Measurements from ENCODE around the gene DOCK11. TPM values are rescaled to one million over a fixed set of nuclear protein-coding genes. Genes with fewer than 3 reads are reported as not detected.
"Not testable (repeated sequence)": the region's sequence is repeated elsewhere in the genome, so short reads cannot be mapped to it uniquely, and the experiment has no call there.

DOCK11 gene
- total RNA-seq, 2 experiments from 2014 or later = 32.8 to 34.8 TPM

- intact Hi-C loops (cut with micrococcal nuclease) = loop anchor here (1.0 kb wide), 1 partner anchor 115 kb away; no protein-coding TSS in a partner anchor
- CTCF ChIA-PET = interaction anchor here (0.9 kb wide), 1 partner anchor 115 kb away, joined by 3 read pairs; no protein-coding TSS in a partner anchor
- not testable (repeated sequence) for H3K4me1 Mint-ChIP-seq (ENCODE audit: low read depth); H3K36me3 Mint-ChIP-seq (ENCODE audit: low read depth); DNase-seq; H3K9me3 Mint-ChIP-seq; H3K27me3 Mint-ChIP-seq (ENCODE audit: low read depth); H3K27ac Mint-ChIP-seq; H3K4me3 Mint-ChIP-seq
Observed at GRCh38 chrX:118486693-118487092, 8.9 kb upstream of the DOCK11 start.

GRCh38 chrX:118493016-118493415 lies 2.6 kb upstream of the DOCK11 start:
- H3K9me3 Mint-ChIP-seq = no peaks in the 10 kb centered on the region
- H3K4me1 Mint-ChIP-seq (ENCODE audit: low read depth) = peaks cover 3% of the 10 kb centered on the region
- H3K27me3 Mint-ChIP-seq (ENCODE audit: low read depth) = no peaks in the 10 kb centered on the region
- CTCF ChIA-PET = no interaction called here
- H3K36me3 Mint-ChIP-seq (ENCODE audit: low read depth) = no peaks in the 10 kb centered on the region
- DNase-seq = no peak
- intact Hi-C loops (cut with micrococcal nuclease) = no loop called here
- H3K27ac Mint-ChIP-seq = no peak overlapping the region
- H3K4me3 Mint-ChIP-seq = no peak overlapping the region

- CTCF ChIA-PET = no interaction called here
- Mint-ChIP-seq H3K27ac (no peak overlapping the region), H3K36me3 (ENCODE audit: low read depth) (no peaks in the 10 kb centered on the region), H3K9me3 (no peaks in the 10 kb centered on the region), H3K27me3 (ENCODE audit: low read depth) (no peaks in the 10 kb centered on the region), H3K4me1 (ENCODE audit: low read depth) (peaks cover 7% of the 10 kb centered on the region), H3K4me3 (no peak overlapping the region)
- no peak for DNase-seq
- intact Hi-C loops (cut with micrococcal nuclease) = loop anchor here (2.0 kb wide), 1 partner anchor 67 kb away; no protein-coding TSS in a partner anchor
Observed at GRCh38 chrX:118493653-118494297, 1.8 kb upstream of the DOCK11 start.

GRCh38 chrX:118495958-118496762 lies 545 bp downstream of the DOCK11 start:
- Mint-ChIP-seq H3K4me3 (peak overlapping the region; percentile 97), H3K36me3 (ENCODE audit: low read depth) (no peaks in the 10 kb centered on the region), H3K27me3 (ENCODE audit: low read depth) (no peaks in the 10 kb centered on the region), H3K4me1 (ENCODE audit: low read depth) (peaks cover 17% of the 10 kb centered on the region), H3K27ac (peak overlapping the region; percentile 96), H3K9me3 (no peaks in the 10 kb centered on the region)
- CTCF ChIA-PET = interaction anchor here (0.7 to 2.8 kb wide), 5 partner anchors 12 to 106 kb away, joined by 3 to 13 read pairs (median 3); no protein-coding TSS in a partner anchor
- intact Hi-C loops (cut with micrococcal nuclease) = loop anchor here (1.0 to 5.0 kb wide), 6 partner anchors 32 to 481 kb away; no protein-coding TSS in a partner anchor
- peak; percentile 84 for DNase-seq

- intact Hi-C loops (cut with micrococcal nuclease) = loop anchor here (1.0 to 5.0 kb wide), 3 partner anchors 32 to 481 kb away; no protein-coding TSS in a partner anchor
- Mint-ChIP-seq H3K27ac (peak overlapping the region; percentile 96), H3K4me1 (ENCODE audit: low read depth) (peaks cover 17% of the 10 kb centered on the region), H3K4me3 (peak overlapping the region; percentile 97), H3K36me3 (ENCODE audit: low read depth) (no peaks in the 10 kb centered on the region), H3K27me3 (ENCODE audit: low read depth) (no peaks in the 10 kb centered on the region), H3K9me3 (no peaks in the 10 kb centered on the region)
- DNase-seq = peak; percentile 10
- CTCF ChIA-PET = interaction anchor here (0.7 to 2.8 kb wide), 5 partner anchors 12 to 105 kb away, joined by 3 to 13 read pairs (median 3); no protein-coding TSS in a partner anchor
Observed at GRCh38 chrX:118496763-118497079, 1.1 kb downstream of the DOCK11 start.

GRCh38 chrX:118497180-118497818 lies 1.7 kb downstream of the DOCK11 start:
- intact Hi-C loops (cut with micrococcal nuclease) = loop anchor here (5.0 kb wide), 1 partner anchor 480 kb away; no protein-coding TSS in a partner anchor

GRCh38 chrX:118498351-118498750 lies 2.7 kb downstream of the DOCK11 start:
- CTCF ChIA-PET = interaction anchor here (1.1 to 1.4 kb wide), 3 partner anchors 11 to 33 kb away, joined by 3 to 4 read pairs (median 4); no protein-coding TSS in a partner anchor
- Mint-ChIP-seq H3K4me3 (peak overlapping the region; percentile 97), H3K9me3 (no peaks in the 10 kb centered on the region), H3K36me3 (ENCODE audit: low read depth) (no peaks in the 10 kb centered on the region), H3K4me1 (ENCODE audit: low read depth) (peaks cover 32% of the 10 kb centered on the region), H3K27me3 (ENCODE audit: low read depth) (no peaks in the 10 kb centered on the region), H3K27ac (peak overlapping the region; percentile 96)
- intact Hi-C loops (cut with micrococcal nuclease) = loop anchor here (5.0 kb wide), 1 partner anchor 479 kb away; no protein-coding TSS in a partner anchor
- DNase-seq = no peak

More at GRCh38 chrX:118497180-118497818, 1.7 kb downstream of the DOCK11 start:
- Mint-ChIP-seq H3K9me3 (no peaks in the 10 kb centered on the region), H3K4me1 (ENCODE audit: low read depth) (peaks cover 23% of the 10 kb centered on the region), H3K27ac (peak overlapping the region; percentile 96), H3K36me3 (ENCODE audit: low read depth) (no peaks in the 10 kb centered on the region), H3K4me3 (peak overlapping the region; percentile 97), H3K27me3 (ENCODE audit: low read depth) (no peaks in the 10 kb centered on the region)
- peak; percentile 52 for DNase-seq
- CTCF ChIA-PET = interaction anchor here (0.7 to 2.8 kb wide), 3 partner anchors 36 to 105 kb away, joined by 3 to 13 read pairs (median 3); no protein-coding TSS in a partner anchor

GRCh38 chrX:118498755-118499154 lies 3.1 kb downstream of the DOCK11 start:
- Mint-ChIP-seq H3K4me3 (no peak overlapping the region), H3K27me3 (ENCODE audit: low read depth) (no peaks in the 10 kb centered on the region), H3K4me1 (ENCODE audit: low read depth) (peaks cover 36% of the 10 kb centered on the region), H3K36me3 (ENCODE audit: low read depth) (no peaks in the 10 kb centered on the region), H3K27ac (peak overlapping the region; percentile 79), H3K9me3 (no peaks in the 10 kb centered on the region)
- CTCF ChIA-PET = interaction anchor here (0.7 to 1.5 kb wide), 6 partner anchors 10 to 568 kb away, joined by 3 to 7 read pairs (median 4); no protein-coding TSS in a partner anchor
- intact Hi-C loops (cut with micrococcal nuclease) = loop anchor here (5.0 kb wide), 1 partner anchor 479 kb away; no protein-coding TSS in a partner anchor
- no peak for DNase-seq

GRCh38 chrX:118499295-118499694 lies 3.7 kb downstream of the DOCK11 start:
- peak overlapping the region; percentile 79 for H3K27ac Mint-ChIP-seq
- CTCF ChIA-PET = interaction anchor here (0.7 to 1.5 kb wide), 6 partner anchors 10 to 567 kb away, joined by 3 to 7 read pairs (median 4); no protein-coding TSS in a partner anchor
- H3K4me1 Mint-ChIP-seq (ENCODE audit: low read depth) = peaks cover 41% of the 10 kb centered on the region
- no peaks in the 10 kb centered on the region for H3K27me3 Mint-ChIP-seq (ENCODE audit: low read depth)
- intact Hi-C loops (cut with micrococcal nuclease) = loop anchor here (5.0 kb wide), 1 partner anchor 478 kb away; no protein-coding TSS in a partner anchor
- no peaks in the 10 kb centered on the region for H3K36me3 Mint-ChIP-seq (ENCODE audit: low read depth)
- DNase-seq = no peak
- peak overlapping the region; percentile 16 for H3K4me3 Mint-ChIP-seq
- H3K9me3 Mint-ChIP-seq = no peaks in the 10 kb centered on the region

- CTCF ChIA-PET = interaction anchor here (0.6 to 0.8 kb wide), 2 partner anchors 366 to 1255 kb away, joined by 3 read pairs; no protein-coding TSS in a partner anchor
- Mint-ChIP-seq H3K27ac (peak overlapping the region; percentile 96), H3K36me3 (ENCODE audit: low read depth) (peaks cover 1% of the 10 kb centered on the region), H3K9me3 (no peaks in the 10 kb centered on the region), H3K4me1 (ENCODE audit: low read depth) (peaks cover 54% of the 10 kb centered on the region), H3K4me3 (peak overlapping the region; percentile 67), H3K27me3 (ENCODE audit: low read depth) (no peaks in the 10 kb centered on the region)
- no peak for DNase-seq
- intact Hi-C loops (cut with micrococcal nuclease) = no loop called here
Observed at GRCh38 chrX:118502161-118502789, 6.7 kb downstream of the DOCK11 start.

GRCh38 chrX:118503260-118504041 lies 7.8 kb downstream of the DOCK11 start:
- CTCF ChIA-PET = no interaction called here
- Mint-ChIP-seq H3K27me3 (ENCODE audit: low read depth) (no peaks in the 10 kb centered on the region), H3K36me3 (ENCODE audit: low read depth) (peaks cover 1% of the 10 kb centered on the region), H3K4me1 (ENCODE audit: low read depth) (peaks cover 57% of the 10 kb centered on the region), H3K9me3 (no peaks in the 10 kb centered on the region), H3K4me3 (peak overlapping the region; percentile 67), H3K27ac (peak overlapping the region; percentile 96)
- DNase-seq = peak; percentile 14
- intact Hi-C loops (cut with micrococcal nuclease) = no loop called here

Measured in activated naive CD4-positive, alpha-beta T cell treated with anti-CD3 and anti-CD28 coated beads for 36 hours (primary cell).